ENCODE measurements around the gene RPL27A.

RPL27A gene

DNA sequence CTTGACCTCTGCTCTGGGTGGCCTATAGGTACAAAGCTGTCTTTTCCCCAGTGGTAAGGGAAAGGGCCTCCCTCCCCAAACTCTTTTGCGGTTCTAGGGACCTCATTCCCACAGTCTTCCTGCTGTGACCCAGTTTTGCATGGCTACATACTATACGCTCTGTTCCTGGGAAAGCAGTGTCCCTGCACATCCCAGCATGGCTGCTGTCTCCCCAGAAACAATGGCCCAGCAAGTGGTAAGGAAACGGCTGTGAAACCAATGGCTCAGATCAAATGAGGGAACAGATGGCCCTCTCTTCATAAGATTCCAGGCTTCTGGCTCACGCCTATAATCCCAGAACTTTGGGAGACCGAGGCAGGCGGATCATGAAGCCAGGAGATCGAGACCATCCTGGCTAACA is 41.1 kb downstream of the RPL27A start:
- no peak for DNase-seq

- DNase-seq = no peak
Measured at GRCh38 chr11:8724682-8725081, 42.1 kb downstream of the RPL27A start.

GRCh38 chr11:8726395-8726794 is 43.8 kb downstream of the RPL27A start:
- no peak for DNase-seq

DNA sequence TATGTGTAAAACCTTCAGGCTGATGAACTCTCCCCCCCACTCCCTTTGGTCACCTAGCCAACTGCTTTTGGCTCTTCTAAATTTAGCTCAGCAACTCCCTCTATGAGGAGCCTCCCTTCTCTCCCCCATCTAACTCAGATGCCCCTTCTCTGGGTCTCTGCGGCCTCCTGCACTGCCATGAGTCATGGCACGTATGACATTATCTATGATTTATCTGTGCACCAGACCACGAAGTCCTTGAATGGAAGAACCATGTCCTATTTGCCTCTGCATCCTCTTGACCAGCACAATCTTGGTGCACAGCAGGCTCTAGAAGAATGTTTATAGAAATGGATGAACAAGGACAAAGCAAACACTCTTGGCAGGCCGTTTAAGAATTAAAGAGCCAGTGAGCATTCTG is 46.0 kb downstream of the RPL27A start:
- DNase-seq = no peak

DNA sequence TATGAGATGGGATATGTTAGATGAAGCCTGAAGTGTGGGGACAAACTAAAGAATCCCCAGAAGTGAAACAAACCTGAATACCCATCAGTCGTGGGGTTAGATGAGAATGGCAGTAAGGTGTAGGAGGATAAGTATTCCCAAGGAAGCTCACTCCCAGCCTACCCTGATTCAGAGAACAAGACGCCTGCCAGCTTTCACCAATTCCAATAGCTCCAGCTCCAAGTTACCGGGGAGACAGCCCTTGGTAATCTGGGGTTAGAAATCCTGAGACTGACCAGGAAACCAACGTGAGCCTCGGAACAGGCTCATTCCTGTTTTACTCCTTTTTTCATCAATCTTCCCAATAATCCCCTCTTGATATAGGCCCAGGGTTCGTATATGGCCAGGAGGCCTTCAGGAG is 46.5 kb downstream of the RPL27A start:
- DNase-seq = no peak

- DNase-seq = no peak
Measured at GRCh38 chr11:8729837-8730696, 47.5 kb downstream of the RPL27A start.

DNA sequence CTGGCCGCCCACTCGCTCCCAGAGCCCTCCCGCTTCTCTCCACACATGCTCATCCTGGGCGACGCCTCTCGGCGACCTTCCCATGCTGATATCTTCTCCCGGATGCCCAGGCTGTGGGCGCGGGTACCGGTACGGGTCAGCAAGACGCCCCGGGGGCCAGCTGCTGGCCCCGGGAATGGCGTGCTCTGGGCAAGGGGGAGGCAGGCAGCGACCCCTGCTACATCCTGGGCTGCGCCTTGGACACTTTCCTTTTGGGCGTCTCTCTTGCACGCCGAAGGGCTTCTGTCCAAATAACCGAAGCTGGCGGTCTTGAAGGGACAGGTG is 48.1 kb downstream of the RPL27A start:
- DNase-seq = no peak

DNA sequence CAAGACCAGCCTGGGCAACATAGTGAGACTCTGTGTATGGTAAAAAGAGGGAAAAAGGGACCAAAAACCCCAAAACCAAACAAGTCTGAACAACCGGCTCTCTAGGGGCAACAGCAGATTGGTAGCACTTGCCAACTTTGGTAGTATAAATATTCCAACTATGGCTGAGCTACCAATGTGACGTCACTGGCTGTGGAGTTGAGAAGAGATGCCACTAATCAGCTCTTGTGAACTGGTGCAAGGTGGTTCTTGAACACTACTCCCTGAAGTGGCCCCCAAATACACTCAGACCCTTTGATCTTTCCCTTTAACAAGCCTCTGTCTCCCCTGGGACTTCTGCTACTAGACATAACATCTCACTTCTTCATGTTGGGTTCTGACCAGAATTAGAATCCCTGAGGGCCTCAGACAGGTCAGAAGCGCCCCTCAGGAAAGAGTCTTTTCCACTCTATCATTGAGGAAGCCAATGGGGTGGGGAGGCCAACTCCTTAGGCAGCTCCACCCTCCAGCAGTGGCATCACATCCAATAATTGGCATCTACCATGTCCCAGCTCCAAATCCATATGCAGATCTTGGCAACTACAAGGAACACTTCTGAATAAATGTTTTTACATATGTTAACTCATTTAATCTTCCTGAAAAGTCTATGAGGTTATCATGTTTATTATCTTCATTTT is 49.2 kb downstream of the RPL27A start:
- no peak for DNase-seq

GRCh38 chr11:8732324-8732670 is 49.7 kb downstream of the RPL27A start:
- DNase-seq = no peak

GRCh38 chr11:8732748-8733241 is 50.2 kb downstream of the RPL27A start:
- no peak for DNase-seq

GRCh38 chr11:8733852-8734251 is 51.3 kb downstream of the RPL27A start:
- DNase-seq = no peak

GRCh38 chr11:8735094-8735493 is 52.5 kb downstream of the RPL27A start:
- DNase-seq = no peak

DNA sequence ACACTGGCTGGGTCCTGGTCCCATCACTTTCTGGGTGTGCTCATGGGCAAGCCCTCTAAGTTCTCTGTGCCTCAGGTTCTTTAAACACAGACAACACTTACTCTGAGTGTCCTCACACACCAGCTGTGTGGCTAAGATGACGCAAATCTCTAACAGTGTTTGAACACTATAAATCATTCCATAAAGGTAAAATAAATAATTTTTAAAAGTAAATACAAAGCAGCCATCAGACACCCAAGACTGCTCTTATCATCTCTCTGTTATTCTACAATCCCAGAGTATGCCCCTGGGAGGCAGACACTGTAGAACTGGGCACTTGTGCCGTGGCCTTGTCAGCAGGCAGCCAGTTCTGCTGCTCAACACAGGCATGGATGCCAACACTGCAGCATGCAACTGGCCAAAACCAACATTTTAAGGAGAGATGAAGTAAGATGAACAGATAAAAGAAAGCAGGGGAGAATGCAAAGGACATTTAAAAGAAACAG is 56.8 kb downstream of the RPL27A start:
- DNase-seq = no peak

All from COR-L47 (cell line).